GM18520 (cell line): ENCODE measurements around the gene C22orf39.
A peak's percentile ranks its signal among the peaks of the same experiment; 100 is the strongest.
"Not testable (repeated sequence)": the region's sequence is repeated elsewhere in the genome, so short reads cannot be mapped to it uniquely, and the experiment has no call there.

Source experiments
- ATAC-seq: cut with Tn5 transposase; IDR thresholded peaks from one replicate; pipeline ENCODE4 v1.9.1; 2021; ENCODE audit not compliant: unreplicated experiment

Gene C22orf39

DNA sequence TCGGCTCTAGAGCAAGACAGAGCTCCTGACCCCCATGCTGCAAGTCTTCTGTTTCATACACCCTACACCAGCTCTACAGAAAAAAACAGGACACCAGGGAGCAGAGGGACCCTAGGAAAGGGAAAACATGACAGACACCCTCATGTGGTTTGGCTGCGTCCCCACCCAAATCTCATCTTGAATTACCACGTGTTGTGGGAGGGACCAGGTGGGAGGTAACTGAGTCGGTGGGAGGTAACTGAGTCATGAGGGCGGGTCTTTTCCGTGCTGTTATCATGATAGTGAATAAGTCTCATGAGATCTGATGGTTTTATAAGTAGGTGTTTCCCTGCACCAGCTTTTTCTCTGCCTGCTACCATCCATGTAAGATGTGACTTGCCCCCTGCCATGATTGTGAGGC lies 6.6 kb upstream of the C22orf39 start:
- ATAC-seq: no peak

DNA sequence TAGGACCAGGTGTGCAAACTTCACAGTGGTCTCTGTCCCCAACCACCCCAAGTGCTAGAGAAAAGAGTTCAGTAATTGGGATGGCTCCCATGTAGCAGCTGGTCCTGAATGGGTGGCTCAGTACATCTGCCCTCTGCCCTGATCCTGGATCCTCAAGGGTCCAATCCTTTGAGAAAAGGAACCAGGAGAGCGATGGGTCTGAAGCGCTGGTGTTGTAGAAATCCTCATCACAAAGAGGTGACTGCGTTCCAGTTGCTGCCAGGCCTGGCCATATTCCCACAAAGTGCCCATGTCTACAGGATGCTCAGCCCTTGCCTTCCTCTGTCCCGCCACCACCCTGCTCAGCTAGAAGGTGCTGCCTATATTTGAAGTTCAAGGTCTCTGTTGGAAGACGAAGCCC lies 6.2 kb upstream of the C22orf39 start:
- no peak for ATAC-seq

DNA sequence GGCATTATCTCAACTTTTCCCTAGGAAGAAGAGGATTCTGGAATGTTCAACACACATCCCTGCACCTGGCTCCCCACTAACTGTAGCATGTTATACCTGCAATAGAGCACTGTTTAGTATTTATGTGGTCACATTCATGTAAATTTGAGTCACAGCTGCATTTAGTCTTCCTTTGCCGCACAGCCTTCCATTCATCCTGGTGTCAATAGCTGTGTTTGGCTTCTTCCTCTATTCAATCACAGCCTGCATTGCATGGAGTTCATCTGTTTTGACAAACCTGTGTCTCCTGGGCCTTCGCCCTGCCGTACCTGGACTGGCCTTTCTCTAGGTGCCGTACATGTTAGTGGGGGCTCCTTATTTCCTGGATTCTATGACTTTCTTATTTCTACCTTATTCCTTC lies 4.1 kb upstream of the C22orf39 start:
- no peak for ATAC-seq

DNA sequence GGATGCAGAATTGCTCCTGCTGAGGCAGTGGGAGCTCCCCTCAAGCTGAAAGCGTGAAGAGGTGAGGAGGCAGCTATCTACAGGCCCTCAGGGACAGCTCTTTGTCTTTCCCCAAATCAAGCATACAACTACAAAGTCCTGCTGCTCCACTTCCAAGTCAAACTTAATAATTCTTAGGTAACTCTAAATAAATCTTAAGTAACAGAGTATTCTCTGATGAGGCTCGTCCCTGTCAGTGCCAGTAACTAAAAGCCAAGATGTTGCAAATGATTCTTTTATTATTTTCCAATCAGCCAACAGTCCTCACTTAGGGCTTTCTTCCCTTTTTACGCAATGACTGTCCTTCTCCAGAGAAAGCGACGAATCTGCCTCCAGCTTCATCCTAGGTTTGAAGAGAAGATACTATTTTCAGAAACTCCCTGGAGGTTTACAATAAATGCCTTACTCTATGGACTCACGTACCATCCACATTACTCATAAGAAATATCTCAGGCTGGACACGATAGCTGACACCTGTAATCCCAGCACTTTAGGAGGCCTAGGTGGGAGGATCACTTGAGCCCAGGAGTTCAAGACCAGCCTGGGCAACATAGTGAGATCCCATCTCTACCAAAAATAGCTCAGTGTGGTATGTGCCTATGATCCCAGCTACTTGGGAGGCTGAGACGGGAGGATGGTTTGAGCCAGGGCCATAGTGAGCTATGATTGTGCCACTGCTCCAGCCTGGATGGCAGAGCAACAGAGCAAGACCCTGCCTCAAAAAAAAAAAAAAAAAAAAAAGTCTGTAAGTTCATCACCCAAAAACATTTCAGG lies 3.1 kb upstream of the C22orf39 start:
- ATAC-seq: no peak

DNA sequence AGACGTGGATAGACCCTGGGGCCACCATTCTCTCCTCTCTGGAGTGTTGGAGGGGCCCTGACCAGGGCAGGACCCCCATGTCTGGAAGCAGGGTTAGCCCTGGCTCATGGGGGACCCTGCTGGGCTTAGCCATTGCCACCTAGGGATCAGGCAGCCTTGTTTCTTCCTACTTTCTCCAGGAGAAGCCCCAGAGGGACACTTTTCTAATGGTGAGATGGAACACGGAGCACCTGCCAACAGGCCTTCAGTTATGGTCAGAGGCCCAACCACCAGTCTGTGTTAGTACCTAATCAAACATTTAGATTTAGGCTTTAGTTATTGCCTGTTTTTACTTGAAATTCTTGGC lies 1.9 kb upstream of the C22orf39 start:
- no peak for ATAC-seq

DNA sequence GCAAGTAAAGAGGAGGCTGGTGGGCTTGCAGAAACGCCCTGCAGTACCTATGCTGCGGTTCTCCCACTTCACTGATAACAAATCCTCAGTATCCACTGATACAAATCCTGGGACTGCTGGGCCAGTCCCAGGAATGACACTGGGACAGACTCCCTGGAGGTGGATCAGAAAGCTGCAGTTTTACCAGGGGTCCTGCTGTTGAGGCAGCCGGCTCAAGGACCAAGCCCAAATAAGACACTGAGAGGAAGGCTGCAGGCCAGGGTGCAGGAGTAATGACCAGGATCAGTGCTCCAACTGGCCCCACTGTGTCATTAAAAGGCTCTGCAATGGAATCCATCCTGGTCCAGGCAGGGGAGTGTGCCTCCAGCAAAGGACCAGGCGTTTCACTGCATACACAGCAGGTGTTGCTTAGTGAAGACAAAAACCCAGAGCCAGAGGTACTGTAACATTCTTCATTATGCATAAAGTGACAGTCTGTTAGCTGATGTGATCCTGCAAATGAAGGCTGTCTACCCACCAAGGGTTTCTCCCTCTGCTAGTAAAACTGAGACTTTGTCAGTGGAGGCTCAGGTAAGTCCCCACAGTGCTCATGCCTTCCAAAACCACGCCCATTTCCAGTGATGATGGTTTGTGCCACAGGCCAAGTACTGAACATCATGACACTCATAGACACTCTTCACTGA lies 1.4 kb upstream of the C22orf39 start:
- ATAC-seq: peak; percentile 29

DNA sequence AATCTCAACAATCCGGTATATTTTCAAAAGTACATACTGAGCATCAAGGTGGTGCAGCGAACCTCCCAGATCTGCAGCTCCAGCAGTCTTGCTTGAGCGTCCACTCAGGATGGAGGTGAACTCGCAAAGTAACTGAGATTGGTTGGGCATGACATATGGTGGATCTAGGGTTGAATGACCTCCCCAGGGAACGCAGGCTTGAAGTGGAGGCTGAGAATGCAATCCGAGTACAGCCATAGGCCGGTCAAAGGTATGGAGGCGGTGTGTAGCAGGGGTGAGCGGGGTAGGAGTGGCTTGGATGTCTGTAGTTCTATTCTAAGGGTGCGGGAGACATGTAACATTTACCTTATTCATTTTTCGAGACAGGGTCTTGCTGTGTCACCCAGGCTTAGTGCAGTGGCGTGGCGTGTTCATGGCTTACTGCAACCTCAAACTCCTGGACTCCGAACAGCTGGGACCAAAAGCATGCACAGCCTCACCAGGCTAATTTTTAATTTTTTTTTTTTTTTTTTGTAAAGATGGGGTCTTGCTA lies 631 bp upstream of the C22orf39 start:
- ATAC-seq: no peak

DNA sequence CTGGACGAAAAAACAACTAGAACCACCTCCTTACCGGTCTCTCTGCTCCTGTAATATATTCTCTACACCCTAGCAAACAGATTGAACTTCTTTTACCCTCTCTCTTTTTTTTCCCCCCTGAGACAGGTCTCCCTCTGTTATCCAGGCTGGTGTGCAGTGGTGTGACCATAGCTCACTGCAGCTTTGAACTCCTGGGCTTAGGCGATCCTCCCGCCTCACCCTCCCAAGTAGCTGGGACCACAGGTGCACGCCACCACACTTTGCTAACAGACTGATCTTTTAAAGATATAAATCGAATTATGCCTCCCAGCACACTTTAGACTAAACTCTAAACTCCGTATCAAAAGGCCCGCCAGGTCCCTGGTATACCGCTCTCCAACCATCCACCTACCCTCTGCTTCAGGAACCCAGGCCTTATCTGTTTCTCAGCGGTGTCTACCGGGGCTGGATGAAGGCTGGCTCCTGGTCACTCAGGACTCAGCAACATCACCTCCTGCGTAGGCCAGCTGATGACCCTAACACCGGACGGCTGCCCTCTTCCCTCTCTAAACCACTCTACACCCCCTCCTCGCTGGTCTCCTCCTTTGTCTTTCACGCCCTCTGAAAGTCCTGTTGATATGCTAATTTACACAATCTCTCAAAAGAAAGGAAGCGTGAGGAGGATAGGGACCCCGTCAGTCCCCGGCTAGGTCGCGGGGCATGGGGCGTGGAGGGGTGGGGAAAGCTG lies 745 bp downstream of the C22orf39 start:
- ATAC-seq: no peak

DNA sequence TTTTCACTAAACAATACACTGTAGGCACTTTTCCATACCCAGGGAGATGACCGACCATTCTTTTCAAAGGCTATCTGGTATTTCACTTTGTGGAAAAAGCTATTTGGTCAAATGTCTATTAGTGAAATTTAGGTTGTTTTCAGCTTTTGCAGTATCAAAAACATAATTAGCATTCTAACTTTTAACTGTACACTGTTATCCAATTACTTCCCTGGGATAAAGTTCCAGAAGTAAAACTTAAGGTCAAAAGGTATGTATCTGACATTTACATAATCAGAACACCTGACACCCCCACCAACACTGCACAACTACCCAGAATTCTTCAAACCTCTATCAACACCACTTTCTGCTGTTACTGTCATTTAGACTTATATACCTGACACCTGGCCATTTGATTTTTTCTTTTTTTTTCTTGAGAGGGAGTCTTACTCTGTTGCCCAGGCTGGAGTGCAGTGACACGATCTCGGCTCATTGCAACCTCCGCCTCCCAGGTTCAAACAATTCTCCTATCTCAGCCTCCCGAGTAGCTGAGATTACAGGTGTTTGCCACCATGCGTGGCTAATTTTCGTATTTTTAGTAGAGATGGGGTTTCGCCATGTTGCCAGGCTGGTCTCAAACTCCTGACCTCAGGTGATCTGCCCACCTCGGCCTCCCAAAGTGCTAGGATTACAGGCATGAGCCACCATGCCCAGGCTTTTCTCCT lies 2.1 kb downstream of the C22orf39 start:
- ATAC-seq: not testable (repeated sequence)

DNA sequence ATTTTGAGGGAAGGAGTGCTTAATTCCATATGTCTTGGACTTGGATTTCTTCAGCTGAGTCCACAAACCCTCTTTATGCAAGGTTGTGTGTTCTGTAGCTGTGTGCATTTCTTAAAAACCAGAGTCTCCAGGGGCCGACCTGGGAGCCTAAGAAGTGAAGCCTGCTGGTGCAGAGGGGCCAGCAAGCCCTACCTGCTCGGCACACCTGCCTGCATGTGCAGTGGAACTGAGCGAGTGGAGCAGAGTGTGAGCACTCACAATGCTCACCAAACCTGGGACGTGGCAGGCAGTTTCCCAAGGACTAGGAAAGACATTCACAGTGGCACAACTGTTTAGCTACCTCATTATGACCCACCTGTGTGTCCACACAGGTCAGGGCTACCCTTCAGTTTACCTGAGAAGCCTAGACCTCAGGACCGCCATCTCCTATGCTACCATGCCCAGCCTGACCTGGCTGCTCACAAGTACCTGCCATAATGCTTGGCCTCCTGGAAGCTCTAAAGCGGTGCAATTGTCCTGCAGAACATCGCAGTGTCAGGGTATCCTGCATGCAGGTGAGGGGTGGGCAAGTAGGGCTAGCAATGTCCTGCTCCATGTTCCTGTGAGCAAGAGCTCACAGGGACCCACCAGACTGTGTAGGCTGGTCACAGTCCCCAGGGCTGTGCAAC lies 3.8 kb downstream of the C22orf39 start:
- ATAC-seq: no peak

DNA sequence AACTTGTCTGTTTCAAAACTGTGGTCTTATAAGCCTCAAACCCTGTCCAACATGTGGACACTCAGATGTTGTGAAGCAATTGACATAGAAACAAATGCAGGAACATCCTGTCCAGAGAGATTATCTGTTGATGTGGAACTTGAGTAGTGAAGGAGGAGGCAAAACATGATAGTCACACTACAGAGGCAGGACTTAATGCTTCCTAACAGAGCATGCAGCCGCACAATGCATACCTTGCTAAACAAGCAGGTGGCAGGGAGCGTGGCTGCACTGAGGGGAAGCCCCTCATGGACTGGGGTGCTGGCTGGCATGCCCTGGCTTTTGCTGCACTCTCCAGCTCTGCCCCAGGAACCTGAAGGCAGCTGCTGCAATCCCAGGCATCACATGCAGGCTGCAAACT lies 5.3 kb downstream of the C22orf39 start:
- no peak for ATAC-seq

DNA sequence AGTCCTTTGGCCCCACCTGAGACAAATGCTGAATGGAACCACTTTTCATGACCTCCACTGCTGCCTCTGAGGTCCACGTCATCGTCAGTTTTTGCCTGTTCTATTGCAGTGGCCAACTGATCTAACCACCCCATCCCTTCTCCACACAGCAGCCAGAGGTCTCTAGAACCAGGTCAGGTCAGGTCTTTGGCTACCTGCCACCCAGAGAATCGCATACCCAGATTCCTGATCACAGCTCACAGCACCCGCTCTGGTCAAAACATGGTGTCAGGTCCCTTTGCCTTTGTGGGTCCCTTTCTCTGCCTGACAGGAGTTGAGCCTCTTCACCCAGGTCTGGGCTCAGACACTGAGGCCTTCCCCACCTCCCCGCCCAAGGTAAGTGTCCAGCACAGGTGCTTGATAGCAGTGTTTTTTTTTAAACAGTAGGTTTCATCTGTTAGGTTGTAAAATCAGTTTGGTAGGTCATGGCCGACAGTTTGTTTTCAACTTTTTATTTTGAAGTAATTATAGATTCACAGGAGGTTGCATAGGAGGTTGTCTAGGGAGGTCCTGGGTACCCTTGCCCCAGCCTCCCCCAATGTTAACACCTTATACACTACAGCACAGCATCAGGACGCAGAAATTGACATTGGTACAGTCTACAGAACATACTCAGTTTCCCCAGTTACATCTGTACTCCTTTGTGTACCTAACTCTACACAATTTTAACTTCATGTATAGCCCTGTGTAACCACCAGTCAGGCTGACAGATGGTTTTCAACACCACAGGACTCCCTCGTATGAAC lies 6.9 kb downstream of the C22orf39 start:
- ATAC-seq: no peak

DNA sequence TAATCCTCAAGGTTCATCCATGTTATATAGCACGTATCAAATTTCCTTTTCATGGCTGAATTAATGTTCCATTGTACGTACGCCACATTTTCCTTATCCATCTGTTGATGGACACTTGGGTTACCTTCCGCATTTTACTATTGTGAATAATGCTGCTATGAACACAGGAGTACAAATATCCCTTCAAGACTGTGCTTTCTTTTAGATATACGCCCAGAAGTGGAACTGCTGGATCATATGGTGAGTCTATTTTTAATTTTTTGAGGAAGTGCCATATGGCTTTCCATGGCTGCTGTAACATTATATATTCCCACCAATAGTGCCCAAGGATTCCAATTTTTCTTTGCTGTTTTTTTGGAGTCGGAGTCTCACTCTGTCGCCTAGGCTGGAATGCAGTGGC lies 9.2 kb downstream of the C22orf39 start:
- no peak for ATAC-seq

DNA sequence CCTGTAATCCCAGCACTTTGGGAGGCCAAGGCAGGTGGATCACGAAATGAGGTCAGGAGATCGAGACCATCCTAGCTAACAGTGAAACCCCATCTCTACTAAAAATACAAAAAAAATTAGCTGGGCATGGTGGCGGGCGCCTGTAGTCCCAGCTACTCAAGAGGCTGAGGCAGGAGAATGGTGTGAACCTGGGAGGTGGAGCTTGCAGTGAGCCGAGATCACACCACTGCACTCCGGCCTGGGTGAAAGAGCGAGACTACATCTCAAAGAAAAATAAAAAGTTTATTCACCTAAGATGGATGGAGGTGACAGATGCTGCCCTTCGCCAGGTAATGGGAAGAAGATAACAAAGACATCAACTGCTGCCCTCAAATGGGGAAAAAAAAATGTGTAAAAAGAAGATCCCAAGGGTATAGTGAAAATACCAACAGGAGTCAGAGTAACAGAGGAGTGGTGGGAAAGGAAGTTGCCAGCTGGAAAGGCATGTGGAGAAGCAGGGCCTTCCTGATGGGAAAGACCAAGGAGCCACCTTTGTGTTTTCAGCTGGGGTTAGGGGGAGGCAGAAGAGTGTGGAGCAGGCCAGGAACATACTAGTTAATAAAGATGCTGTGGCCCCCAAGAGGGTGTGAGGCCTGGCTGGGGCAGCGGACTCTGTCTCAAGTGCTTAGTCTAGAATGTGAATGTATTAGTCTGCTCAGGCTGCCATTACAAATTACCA lies 10.9 kb downstream of the C22orf39 start:
- ATAC-seq: not testable (repeated sequence)

DNA sequence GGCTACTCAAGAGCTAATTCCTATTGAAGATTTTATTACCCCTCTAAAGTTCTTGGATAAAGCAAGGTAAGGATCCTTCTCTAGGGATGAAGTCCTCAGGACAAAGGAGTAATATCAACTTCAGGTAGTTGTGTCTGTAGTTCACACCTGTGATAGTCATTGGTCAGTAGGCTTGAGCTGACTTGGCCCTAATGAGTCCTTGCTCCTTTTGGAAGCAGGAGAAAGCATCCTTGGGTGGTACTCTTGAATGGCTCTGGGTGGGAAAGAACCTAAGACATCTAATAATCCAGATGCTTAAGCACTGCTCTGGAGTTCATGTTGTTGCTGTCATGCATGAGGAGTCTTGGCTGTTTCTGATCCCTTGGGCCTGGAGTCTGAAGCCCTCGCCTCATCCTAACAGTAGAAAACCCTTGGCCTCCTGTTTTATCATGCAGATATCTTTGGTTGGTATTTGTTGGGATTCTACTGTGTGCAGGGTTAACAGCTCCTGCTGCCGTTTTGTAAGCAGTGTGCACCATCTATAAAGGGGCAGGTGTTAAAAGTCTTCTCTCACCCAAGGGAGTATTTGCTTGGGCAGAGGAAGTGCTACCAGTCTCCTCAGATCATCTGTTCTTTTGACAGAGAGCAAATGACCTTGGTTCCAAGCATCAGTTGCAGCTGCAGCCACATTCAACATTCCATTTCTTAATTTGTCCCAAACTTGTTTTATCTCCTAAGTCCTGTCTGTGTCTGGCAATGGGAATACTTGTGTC lies 12.5 kb downstream of the C22orf39 start:
- no peak for ATAC-seq

DNA sequence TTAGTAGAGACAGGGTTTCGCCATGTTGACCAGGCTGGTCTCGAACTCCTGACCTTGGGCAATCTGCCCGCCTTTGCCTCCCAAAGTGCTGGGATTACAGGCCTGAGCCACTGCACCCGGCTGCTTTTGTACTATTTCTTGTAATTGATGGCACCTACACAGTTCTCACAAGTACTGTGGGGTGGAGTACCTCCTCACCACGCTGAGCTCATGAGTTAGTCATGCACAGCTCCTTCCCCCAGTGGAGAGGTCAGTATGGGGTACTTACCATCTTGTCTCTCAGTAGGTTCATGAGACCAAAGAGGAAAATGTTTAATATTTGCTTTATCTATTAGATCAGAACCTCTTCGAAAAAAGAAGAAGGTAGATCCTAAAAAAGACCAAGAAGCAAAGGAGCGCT lies 13.1 kb downstream of the C22orf39 start:
- ATAC-seq: no peak

DNA sequence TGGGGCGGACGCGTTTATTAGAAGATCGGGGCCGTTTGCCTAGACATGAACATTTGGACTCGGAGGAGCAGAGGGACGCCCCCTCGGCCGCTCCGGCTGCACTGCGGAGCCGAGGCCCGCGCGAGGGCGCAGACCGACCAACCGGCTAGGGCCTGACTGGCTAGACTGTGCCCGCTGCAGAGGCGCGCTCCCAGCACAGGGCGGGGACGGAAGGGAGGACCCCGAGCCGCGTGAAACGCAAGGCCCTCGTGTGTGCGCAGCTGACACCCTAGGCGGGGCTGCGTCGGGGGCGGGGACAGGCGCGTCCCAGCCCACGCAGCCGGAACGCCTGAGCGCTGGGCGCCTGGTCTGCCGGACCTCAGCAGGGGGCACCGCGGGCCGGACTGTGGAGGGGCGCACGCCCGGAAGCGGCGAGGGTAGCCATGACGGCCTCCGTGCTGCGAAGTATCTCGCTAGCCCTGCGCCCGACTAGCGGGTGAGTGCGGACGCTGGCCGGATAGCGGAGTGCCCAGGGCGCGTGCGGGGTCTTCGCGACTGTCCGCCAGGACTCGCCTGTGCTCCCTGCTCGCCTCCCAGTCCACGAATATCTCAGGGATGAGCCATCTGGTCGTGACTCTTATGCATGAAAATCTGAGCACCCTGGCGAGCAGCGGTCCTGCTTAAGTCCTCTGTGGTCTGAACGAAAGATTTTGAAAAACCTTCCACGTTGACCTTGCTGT lies 15.2 kb downstream of the C22orf39 start, which contains the start of gene MRPL40:
MRPL40 (plus strand) TSS at position 413 of the 719 bp plus-strand sequence; CDS start at position 423, 10 bp downstream.
- ATAC-seq: peak; percentile 69
